ENCODE results near the gene RCAN3.

The RCAN3 gene

GRCh38 chr1:24575905-24576587, 73.4 kb downstream of the RCAN3 start:
- Histone ChIP-seq H3K4me3 (ENCODE audit: low read length) (no peak overlapping the region), H3K4me2 (ENCODE audit: low read depth, low read length) (no peak overlapping the region), H3K36me3 (replicated peaks; ENCODE audit: insufficient read depth, low read length) (no peaks in the 10 kb centered on the region), H3K27me3 (replicated peaks; ENCODE audit: insufficient read depth, low read length) (no peaks in the 10 kb centered on the region), H2AFZ (ENCODE audit: low read length) (no peak overlapping the region), H3K9me2 (replicated peaks; ENCODE audit: insufficient read depth, low read length) (no peaks in the 10 kb centered on the region), H4K20me1 (ENCODE audit: insufficient read depth, low read length) (no peaks in the 10 kb centered on the region), H3K9ac (ENCODE audit: low read length) (no peak overlapping the region), H3K27ac (ENCODE audit: low read length) (no peak overlapping the region), H3K4me1 (ENCODE audit: low read length) (0 out of 2 replicates have a peak, but pooled peaks cover 6% of the 10 kb centered on the region), H3K79me2 (ENCODE audit: low read length) (no peaks in the 10 kb centered on the region), H3K9me3 (replicated peaks; ENCODE audit: insufficient read depth, low read length) (no peaks in the 10 kb centered on the region), H3F3A (ENCODE audit: insufficient read depth, low read length) (no peaks in the 10 kb centered on the region)
- no peak for DNase-seq
- no peak for TF ChIP-seq EZH2phosphoT487 (IDR thresholded peaks at IDR 0.05; ENCODE audit: low read length)
- no peak for TF ChIP-seq EZH2 (optimal IDR thresholded peaks at IDR 0.05; ENCODE audit: low read depth, low read length)
- TF ChIP-seq, protein P1, sequence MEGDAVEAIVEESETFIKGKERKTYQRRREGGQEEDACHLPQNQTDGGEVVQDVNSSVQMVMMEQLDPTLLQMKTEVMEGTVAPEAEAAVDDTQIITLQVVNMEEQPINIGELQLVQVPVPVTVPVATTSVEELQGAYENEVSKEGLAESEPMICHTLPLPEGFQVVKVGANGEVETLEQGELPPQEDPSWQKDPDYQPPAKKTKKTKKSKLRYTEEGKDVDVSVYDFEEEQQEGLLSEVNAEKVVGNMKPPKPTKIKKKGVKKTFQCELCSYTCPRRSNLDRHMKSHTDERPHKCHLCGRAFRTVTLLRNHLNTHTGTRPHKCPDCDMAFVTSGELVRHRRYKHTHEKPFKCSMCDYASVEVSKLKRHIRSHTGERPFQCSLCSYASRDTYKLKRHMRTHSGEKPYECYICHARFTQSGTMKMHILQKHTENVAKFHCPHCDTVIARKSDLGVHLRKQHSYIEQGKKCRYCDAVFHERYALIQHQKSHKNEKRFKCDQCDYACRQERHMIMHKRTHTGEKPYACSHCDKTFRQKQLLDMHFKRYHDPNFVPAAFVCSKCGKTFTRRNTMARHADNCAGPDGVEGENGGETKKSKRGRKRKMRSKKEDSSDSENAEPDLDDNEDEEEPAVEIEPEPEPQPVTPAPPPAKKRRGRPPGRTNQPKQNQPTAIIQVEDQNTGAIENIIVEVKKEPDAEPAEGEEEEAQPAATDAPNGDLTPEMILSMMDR (IDR thresholded peaks at IDR 0.05; ENCODE audit: low read length), result no peak

DNA sequence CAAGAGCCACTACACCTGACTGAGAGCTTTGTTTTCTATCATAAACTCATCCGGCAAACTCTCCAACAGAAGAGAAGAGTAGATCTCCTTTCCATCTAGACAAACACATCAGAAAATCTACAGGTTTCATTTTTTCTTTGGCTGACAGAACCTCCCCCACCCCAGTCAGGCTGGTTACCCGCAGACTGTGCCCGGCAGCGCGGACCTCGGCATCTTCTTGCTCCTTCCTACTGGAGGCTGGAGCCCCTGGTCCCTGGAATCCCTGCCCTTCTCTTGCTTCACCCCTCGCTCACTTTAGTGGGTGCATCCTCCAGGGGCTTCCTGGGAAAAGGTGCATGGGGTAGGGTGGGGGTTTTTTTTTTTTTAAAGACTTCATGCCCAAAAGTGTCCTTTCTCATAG, 76.2 kb downstream of the RCAN3 start:
- no peaks in the 10 kb centered on the region for H3K79me2 ChIP-seq (ENCODE audit: low read length)
- DNase-seq, result no peak
- H3K9me3 ChIP-seq (replicated peaks; ENCODE audit: insufficient read depth, low read length), result no peaks in the 10 kb centered on the region
- no peak overlapping the region for H3K4me3 ChIP-seq (ENCODE audit: low read length)
- H3K9ac ChIP-seq (ENCODE audit: low read length), result no peak overlapping the region
- TF ChIP-seq EZH2 (optimal IDR thresholded peaks at IDR 0.05; ENCODE audit: low read depth, low read length) (no peak), EZH2phosphoT487 (IDR thresholded peaks at IDR 0.05; ENCODE audit: low read length) (no peak)
- TF ChIP-seq, protein P1 (IDR thresholded peaks at IDR 0.05; ENCODE audit: low read length), result no peak
- H3K9me2 ChIP-seq (replicated peaks; ENCODE audit: insufficient read depth, low read length), result no peaks in the 10 kb centered on the region
- no peak overlapping the region for H2AFZ ChIP-seq (ENCODE audit: low read length)
- H3K27me3 ChIP-seq (replicated peaks; ENCODE audit: insufficient read depth, low read length), result no peaks in the 10 kb centered on the region
- H3F3A ChIP-seq (ENCODE audit: insufficient read depth, low read length), result no peaks in the 10 kb centered on the region
- H3K27ac ChIP-seq (ENCODE audit: low read length), result no peak overlapping the region
- no peaks in the 10 kb centered on the region for H4K20me1 ChIP-seq (ENCODE audit: insufficient read depth, low read length)
- H3K4me2 ChIP-seq (ENCODE audit: low read depth, low read length), result no peak overlapping the region
- H3K36me3 ChIP-seq (replicated peaks; ENCODE audit: insufficient read depth, low read length), result no peaks in the 10 kb centered on the region
- H3K4me1 ChIP-seq (ENCODE audit: low read length), result peaks cover 2% of the 10 kb centered on the region

DNA sequence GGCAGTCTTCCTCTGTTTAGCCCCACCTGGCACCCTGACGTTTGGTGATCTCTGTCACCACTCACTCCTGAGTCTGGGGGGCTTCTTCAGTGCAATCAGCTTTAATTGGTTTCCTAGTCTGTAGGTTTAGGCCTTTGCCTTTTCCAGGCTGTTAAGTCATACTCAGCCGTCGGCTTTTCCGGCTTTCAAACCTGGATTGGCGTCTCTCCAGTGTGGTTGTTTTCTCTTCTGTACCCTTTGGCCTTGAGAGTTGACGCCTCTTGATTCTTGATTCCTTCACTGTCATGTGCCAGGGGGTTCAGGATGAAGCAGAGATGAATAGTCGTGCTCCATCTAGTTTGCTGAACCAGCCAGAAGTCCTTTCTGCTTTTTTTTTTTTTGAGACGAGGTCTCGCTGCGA, 78.1 kb downstream of the RCAN3 start:
- Histone ChIP-seq H3F3A (ENCODE audit: insufficient read depth, low read length) (no peaks in the 10 kb centered on the region), H3K4me1 (ENCODE audit: low read length) (peaks cover 6% of the 10 kb centered on the region), H3K27ac (ENCODE audit: low read length) (no peak overlapping the region), H3K4me3 (ENCODE audit: low read length) (no peak overlapping the region), H3K9ac (ENCODE audit: low read length) (no peak overlapping the region), H3K9me2 (replicated peaks; ENCODE audit: insufficient read depth, low read length) (no peaks in the 10 kb centered on the region), H3K9me3 (replicated peaks; ENCODE audit: insufficient read depth, low read length) (no peaks in the 10 kb centered on the region), H4K20me1 (ENCODE audit: insufficient read depth, low read length) (no peaks in the 10 kb centered on the region), H3K27me3 (replicated peaks; ENCODE audit: insufficient read depth, low read length) (no peaks in the 10 kb centered on the region), H3K4me2 (ENCODE audit: low read depth, low read length) (no peak overlapping the region), H3K79me2 (ENCODE audit: low read length) (no peaks in the 10 kb centered on the region), H2AFZ (ENCODE audit: low read length) (no peak overlapping the region), H3K36me3 (replicated peaks; ENCODE audit: insufficient read depth, low read length) (no peaks in the 10 kb centered on the region)
- TF ChIP-seq EZH2 (optimal IDR thresholded peaks at IDR 0.05; ENCODE audit: low read depth, low read length) (no peak), EZH2phosphoT487 (IDR thresholded peaks at IDR 0.05; ENCODE audit: low read length) (no peak)
- TF ChIP-seq, protein P1 (IDR thresholded peaks at IDR 0.05; ENCODE audit: low read length), result no peak
- DNase-seq, result no peak

Data from MM.1S (cell line).